GM18861 (cell line): ENCODE data around the gene PLA1A.

Experiments
- ATAC-seq: cut with Tn5 transposase; IDR thresholded peaks from one replicate; pipeline ENCODE4 v1.9.1; 2021; ENCODE audit not compliant: unreplicated experiment

Gene PLA1A

GRCh38 chr3:119636891-119637611, 39.4 kb downstream of the PLA1A start:
- ATAC-seq: no peak

- peak; percentile 31 for ATAC-seq
These were observed 40.2 kb downstream of the PLA1A start for GRCh38 chr3:119637679-119638477.

- no peak for ATAC-seq
These were observed 42.0 kb downstream of the PLA1A start for GRCh38 chr3:119639494-119640350.

- no peak for ATAC-seq
These were observed 43.7 kb downstream of the PLA1A start for GRCh38 chr3:119641416-119641815.

- no peak for ATAC-seq
These were observed 45.2 kb downstream of the PLA1A start for GRCh38 chr3:119642746-119643473.

GRCh38 chr3:119643528-119643927, 45.8 kb downstream of the PLA1A start:
- no peak for ATAC-seq

- ATAC-seq: no peak
These were observed 46.8 kb downstream of the PLA1A start for GRCh38 chr3:119644481-119644880.

GRCh38 chr3:119645813-119646212, 48.1 kb downstream of the PLA1A start:
- no peak for ATAC-seq

- no peak for ATAC-seq
These were observed 49.5 kb downstream of the PLA1A start for GRCh38 chr3:119647171-119647570.

- ATAC-seq: no peak
These were observed 50.3 kb downstream of the PLA1A start for GRCh38 chr3:119647843-119648575.

- ATAC-seq: no peak
These were observed 52.1 kb downstream of the PLA1A start for GRCh38 chr3:119649761-119650160.

- no peak for ATAC-seq
These were observed 54.8 kb downstream of the PLA1A start for GRCh38 chr3:119652306-119653033.

- ATAC-seq: no peak
These were observed 56.2 kb downstream of the PLA1A start for GRCh38 chr3:119653876-119654275.

GRCh38 chr3:119657887-119658702, 60.4 kb downstream of the PLA1A start:
- no peak for ATAC-seq

GRCh38 chr3:119658994-119659393, 61.3 kb downstream of the PLA1A start:
- ATAC-seq: no peak

- no peak for ATAC-seq
These were observed 62.1 kb downstream of the PLA1A start for GRCh38 chr3:119659606-119660291.

- ATAC-seq: no peak
These were observed 63.1 kb downstream of the PLA1A start, which contains the start of gene POPDC2 for GRCh38 chr3:119660474-119661440. POPDC2 (minus strand) TSS chr3:119660589; CDS start chr3:119660423, 166 bp downstream.
